Smooth muscle cell of the umbilical artery (primary cell): ENCODE measurements around the gene CELF5. TPM values are rescaled to one million over a fixed set of nuclear protein-coding genes. Genes with fewer than 3 reads are reported as not detected.

Experiments
- total RNA-seq: library from RNA; depleted of rRNA; stranded (reverse); fragments of >200 nt; gene quantifications from 2 replicates; pipeline ENCODE4 v1.2.3, GENCODE V29; 2014

The CELF5 gene
- total RNA-seq, result not detected in 2 replicates

DNA sequence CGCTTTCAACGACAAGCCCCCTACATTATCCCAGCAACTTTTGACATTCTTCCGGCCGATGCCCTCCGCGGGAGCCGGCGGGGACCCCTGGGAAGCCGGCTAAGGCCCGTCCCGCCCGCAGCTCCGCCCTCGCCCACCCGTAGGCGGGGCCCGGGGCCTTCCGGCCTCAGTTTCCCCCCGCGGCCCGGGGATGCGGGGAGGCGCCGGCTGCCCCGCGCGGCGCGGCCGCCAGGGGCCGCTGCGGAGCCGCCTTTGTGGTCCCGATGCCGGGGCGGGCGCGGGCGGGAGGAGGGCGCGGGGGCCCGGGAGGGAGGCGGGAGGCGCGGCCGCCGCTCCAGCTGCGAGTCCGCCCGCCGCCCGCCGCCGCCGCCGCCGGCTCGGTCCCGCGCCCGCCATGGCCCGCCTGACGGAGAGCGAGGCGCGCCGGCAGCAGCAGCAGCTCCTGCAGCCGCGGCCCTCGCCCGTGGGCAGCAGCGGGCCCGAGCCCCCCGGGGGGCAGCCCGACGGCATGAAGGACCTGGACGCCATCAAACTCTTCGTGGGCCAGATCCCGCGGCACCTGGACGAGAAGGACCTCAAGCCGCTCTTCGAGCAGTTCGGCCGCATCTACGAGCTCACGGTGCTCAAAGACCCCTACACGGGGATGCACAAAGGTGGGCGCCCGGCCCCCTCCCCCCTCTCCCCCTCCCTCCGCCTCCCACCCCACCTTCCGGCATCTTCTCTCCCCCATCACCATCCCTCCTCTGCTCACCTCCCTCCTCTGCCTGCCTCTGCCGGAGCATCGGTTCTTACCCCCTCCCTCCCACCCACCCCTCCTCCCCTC is at the start of gene CELF5:
CELF5 (plus strand) TSS at position 316 of the 823 bp plus-strand sequence; CDS start at position 395, 79 bp downstream.

DNA sequence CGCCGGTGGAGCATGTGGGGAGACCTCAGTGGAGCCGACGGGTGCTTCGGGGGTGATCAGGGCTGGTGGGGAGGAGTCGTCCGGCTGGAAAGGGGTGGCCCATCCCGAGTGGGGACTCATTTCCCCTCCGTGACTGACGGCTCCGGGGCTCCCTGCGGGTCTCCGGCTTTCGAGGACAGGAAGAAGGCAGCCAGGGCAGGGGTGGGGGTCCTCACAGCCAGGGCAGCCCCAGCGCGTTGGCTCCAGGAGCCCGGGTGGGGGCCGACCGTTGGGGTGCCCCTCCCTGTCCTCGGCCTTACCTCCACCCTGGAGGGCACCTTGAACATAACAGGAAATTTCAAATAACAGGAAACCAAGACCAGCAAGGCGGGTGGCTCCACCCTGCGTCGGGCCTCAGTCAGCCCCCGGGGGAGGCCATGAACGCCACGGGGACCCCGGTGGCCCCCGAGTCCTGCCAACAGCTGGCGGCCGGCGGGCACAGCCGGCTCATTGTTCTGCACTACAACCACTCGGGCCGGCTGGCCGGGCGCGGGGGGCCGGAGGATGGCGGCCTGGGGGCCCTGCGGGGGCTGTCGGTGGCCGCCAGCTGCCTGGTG is 46.0 kb upstream of the CELF5 start, which contains the start of gene S1PR4:
S1PR4 (plus strand) TSS at position 393 of the 596 bp plus-strand sequence; CDS start at position 417, 24 bp downstream.

DNA sequence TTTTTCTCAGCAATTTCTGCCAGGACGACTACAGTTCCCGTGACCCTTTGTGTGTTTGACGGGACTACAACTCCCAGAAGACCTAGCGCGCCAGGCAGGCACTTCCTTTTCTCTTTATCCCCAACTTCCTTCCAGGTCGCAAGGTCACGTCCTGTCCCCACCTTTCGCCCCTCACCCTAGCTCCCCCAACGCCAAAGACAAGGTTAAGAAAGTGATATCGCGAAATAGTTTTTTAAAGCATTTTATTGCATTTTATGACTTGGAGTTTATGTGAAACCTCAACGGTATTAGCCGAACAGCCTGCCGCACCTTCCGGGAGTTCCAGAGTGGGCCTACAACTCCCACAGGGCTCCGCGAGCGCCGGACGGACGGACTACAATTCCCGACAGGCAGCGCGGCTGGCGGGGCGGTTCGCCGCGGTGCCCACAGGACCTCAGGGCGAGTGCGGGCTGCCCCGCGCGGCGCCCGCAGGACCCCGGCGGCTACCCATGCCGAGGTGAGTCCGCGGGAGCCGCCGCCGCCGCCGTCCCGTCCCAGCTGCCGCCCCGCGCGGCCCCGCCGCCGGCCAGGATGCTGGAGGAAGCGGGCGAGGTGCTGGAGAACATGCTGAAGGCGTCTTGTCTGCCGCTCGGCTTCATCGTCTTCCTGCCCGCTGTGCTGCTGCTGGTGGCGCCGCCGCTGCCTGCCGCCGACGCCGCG is 38.9 kb upstream of the CELF5 start, which contains the start of gene NCLN:
NCLN (plus strand) TSS at position 470 of the 699 bp plus-strand sequence; CDS start at position 571, 101 bp downstream.

Other genes with a start within 250 kb of the CELF5 start
- 0.55 and 0.89 TPM in 2 replicates for gene TLE6, start 247.1 kb upstream of the CELF5 start, total RNA-seq
- 0.88 and 0.89 TPM in 2 replicates for gene TLE2, start 195.4 kb upstream of the CELF5 start, total RNA-seq
- 84.3 and 153 TPM in 2 replicates for gene TLE5, start 162.2 kb upstream of the CELF5 start, total RNA-seq
- 55.5 and 57.3 TPM in 2 replicates for gene GNA11, start 130.3 kb upstream of the CELF5 start, total RNA-seq
- under 0.01 and 0.46 TPM in 2 replicates for gene GNA15, start 88.6 kb upstream of the CELF5 start, total RNA-seq
- gene S1PR4, start 45.9 kb upstream of the CELF5 start, total RNA-seq, result under 0.01 TPM in 1 of 2 replicates, not detected in the other
- gene NCLN, start 38.7 kb upstream of the CELF5 start, total RNA-seq, result 65.6 and 85.4 TPM in 2 replicates
- 38.3 and 102 TPM in 2 replicates for gene NFIC, start 141.9 kb downstream of the CELF5 start, total RNA-seq